GM19099 (cell line): ENCODE data around the gene CARS2.

Experiments used
- POLR2A ChIP-seq: IDR thresholded peaks from 3 replicates; pipeline ENCODE4 v1.6.1; 2011; ENCODE audit warnings: low read depth; ENCODE audit not compliant: insufficient read length; ENCODE audit errors: extremely low read depth

CARS2 gene, protein sequence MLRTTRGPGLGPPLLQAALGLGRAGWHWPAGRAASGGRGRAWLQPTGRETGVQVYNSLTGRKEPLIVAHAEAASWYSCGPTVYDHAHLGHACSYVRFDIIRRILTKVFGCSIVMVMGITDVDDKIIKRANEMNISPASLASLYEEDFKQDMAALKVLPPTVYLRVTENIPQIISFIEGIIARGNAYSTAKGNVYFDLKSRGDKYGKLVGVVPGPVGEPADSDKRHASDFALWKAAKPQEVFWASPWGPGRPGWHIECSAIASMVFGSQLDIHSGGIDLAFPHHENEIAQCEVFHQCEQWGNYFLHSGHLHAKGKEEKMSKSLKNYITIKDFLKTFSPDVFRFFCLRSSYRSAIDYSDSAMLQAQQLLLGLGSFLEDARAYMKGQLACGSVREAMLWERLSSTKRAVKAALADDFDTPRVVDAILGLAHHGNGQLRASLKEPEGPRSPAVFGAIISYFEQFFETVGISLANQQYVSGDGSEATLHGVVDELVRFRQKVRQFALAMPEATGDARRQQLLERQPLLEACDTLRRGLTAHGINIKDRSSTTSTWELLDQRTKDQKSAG

DNA sequence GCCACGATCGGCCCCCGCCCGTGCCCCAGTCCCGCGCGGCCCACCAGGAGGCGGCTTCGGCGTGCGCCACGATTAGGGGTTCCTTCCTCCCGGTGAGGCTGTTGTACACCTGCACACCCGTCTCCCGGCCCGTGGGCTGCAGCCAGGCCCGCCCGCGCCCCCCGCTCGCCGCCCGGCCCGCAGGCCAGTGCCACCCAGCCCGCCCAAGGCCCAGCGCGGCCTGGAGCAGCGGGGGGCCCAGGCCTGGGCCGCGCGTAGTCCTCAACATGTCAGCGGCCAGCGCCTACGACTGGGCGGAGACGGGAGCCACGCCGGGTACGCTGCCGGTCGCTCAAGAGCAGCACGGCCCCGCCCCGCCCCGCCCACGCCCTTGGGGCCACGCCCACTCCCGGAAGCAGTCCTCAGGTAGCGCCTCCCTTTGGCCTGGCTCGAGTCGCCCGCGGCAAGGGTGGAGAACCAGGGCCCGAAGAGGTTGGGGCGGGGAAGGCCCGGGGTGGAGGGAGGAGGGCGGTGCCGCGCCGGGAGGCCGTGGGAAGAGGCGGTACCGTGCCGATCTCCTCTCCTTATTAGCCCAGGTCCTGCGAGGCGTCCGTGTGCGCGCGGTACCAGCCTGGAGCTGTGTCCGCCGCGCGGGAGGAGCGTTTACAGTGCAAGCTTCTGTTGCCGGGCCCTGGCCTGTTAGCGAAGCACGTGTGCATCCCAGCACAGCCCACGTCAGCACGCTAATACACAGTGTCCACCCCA is at the start of gene CARS2:
TSS of gene CARS2 (minus strand) at position 291 of the 744 bp plus-strand sequence. CDS start at position 268, 23 bp downstream.
- TF ChIP-seq POLR2A: peak; percentile 88

- TF ChIP-seq POLR2A: no peak
These were observed 42.4 kb upstream of the CARS2 start for GRCh38 chr13:110748271-110748670.

DNA sequence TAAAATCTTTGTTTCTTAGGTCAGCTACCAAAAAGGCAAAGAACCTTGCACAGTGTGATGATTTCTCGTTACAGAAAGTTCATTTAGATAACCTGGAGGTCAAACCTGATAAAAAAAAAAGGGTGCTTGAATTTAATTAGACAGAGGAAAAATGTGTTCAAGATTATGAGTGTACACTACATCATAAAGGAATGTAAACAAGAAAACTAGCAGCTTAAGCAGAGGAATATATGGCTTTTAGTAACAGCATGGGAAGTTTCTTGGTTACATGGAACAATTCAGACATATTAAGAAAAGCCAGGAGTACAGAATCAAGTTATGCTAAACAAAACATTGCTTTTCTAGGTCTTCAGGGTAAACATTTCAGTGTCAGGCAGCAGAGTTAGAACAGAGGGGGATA is 40.5 kb upstream of the CARS2 start:
- no peak for TF ChIP-seq POLR2A

- TF ChIP-seq POLR2A: no peak
These were observed 37.8 kb upstream of the CARS2 start for GRCh38 chr13:110743687-110744086.

DNA sequence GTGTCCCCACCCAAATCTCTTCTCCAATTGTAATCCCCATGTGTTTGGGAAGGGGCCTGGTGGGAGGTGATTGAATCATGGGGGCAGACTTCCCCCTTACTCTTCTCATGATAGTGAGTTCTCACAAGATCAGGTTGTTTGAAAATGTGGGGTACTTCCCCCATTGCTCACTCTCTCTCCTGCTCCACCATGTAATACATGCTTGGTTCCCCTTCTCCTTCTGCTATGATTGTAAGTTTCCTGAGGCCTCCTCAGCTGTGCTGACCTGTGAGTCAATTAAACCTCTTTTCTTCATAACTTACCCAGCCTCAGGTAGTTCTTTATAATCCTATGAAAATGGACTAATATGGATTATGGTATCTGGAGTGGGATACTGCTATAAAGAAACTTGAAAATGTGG is 31.6 kb upstream of the CARS2 start:
- no peak for TF ChIP-seq POLR2A

GRCh38 chr13:110734561-110734960 is 28.6 kb upstream of the CARS2 start:
- TF ChIP-seq POLR2A: no peak

- TF ChIP-seq POLR2A: no peak
These were observed 25.2 kb upstream of the CARS2 start for GRCh38 chr13:110731072-110731471.

GRCh38 chr13:110726726-110727125 is 20.8 kb upstream of the CARS2 start:
- TF ChIP-seq POLR2A: no peak

- no peak for TF ChIP-seq POLR2A
These were observed 17.7 kb upstream of the CARS2 start for GRCh38 chr13:110723598-110723997.

- no peak for TF ChIP-seq POLR2A
These were observed 17.1 kb upstream of the CARS2 start for GRCh38 chr13:110722971-110723370.

DNA sequence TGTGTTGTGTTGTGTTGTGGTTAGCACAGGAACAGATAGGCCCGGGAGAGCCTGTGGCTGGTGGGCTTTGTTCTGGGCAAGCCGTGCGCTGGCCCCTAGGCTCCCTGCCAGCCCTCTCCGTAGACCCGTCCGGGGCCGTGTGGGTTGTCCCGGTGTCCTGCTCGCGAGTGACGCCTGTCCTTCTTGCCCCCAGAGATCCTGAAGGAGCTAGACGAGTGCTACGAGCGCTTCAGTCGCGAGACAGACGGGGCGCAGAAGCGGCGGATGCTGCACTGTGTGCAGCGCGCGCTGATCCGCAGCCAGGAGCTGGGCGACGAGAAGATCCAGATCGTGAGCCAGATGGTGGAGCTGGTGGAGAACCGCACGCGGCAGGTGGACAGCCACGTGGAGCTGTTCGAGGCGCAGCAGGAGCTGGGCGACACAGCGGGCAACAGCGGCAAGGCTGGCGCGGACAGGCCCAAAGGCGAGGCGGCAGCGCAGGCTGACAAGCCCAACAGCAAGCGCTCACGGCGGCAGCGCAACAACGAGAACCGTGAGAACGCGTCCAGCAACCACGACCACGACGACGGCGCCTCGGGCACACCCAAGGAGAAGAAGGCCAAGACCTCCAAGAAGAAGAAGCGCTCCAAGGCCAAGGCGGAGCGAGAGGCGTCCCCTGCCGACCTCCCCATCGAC is 13.3 kb upstream of the CARS2 start:
- TF ChIP-seq POLR2A: no peak

DNA sequence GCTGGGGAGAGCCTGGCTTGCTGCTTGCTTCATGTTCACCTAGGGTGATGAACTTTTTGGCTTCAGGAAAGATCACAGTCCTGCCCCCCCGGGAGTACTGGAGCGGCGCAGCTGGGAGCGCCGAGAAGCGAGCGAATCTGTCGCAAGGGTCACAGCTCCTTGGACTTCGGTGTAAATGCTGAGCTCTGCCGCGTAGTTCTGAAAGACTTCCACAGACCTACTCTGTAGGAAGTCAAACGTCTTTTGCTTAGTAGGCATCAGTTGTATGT is 10.3 kb upstream of the CARS2 start:
- no peak for TF ChIP-seq POLR2A

- TF ChIP-seq POLR2A: peak; percentile 48
These were observed 9.7 kb upstream of the CARS2 start for GRCh38 chr13:110715395-110716246.

- TF ChIP-seq POLR2A: peak; percentile 100
These were observed 9.0 kb upstream of the CARS2 start for GRCh38 chr13:110714797-110715394.

- TF ChIP-seq POLR2A: no peak
These were observed 8.3 kb upstream of the CARS2 start for GRCh38 chr13:110713981-110714796.
